ENCODE results near the gene KRT2. TPM values are rescaled to one million over a fixed set of nuclear protein-coding genes. Genes with fewer than 3 reads are reported as not detected.

KRT2 gene
- total and polyA plus RNA-seq, 5 donors from 2014 or later: 0.23 to 0.80 (median 0.34) TPM; not detected in 1

DNA sequence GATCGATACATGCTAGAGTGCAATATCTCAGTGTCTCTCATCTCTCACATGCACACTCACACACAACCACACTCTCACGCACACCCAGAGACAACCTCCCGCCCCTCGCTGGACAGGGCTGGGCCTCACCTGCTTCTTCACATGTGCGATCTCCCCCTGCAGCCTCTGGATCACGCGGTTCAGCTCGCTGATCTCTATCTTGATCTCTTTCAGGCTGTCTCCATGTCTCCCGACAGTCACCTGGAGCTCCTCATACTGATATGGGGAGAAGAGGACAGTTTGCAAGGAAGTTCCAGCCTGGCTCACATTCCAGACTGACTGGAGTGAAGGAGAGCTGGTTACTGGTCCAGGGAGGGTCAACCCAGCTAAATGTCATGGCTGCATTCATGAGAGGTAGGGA is 4.4 kb downstream of the KRT2 start:
- Histone ChIP-seq H3K9me3 (ENCODE audit: control insufficient read depth in 2 of 2, low read length in 2 of 2) (no peaks in the 10 kb centered on the region), H3K36me3 (ENCODE audit: control insufficient read depth, insufficient read depth, low read length) (no peaks in the 10 kb centered on the region), H3K4me1 (ENCODE audit: control insufficient read depth, insufficient read depth, low read length, poor library complexity, severe bottlenecking) (peaks cover 6% of the 10 kb centered on the region), H3K27me3 (ENCODE audit: control insufficient read depth, insufficient read depth, low read length) (no peaks in the 10 kb centered on the region), H3K4me3 (ENCODE audit: low read depth, low read length) (no peak overlapping the region), H3K27ac (ENCODE audit: insufficient read depth, low read length, poor library complexity, severe bottlenecking) (no peak overlapping the region)
- no peaks in the 10 kb centered on the region for H3K36me3 Mint-ChIP-seq
- H3K4me1 Mint-ChIP-seq: peaks cover 0 to 51% (median 9%) of the 10 kb centered on the region in 4 donors
- peaks cover 0 to 5% (median 0%) of the 10 kb centered on the region in 7 donors for H3K9me3 Mint-ChIP-seq
- no peak overlapping the region for H3K4me3 Mint-ChIP-seq
- H3K27me3 Mint-ChIP-seq: peaks cover 5% of the 10 kb centered on the region
- ATAC-seq (ENCODE audit: low read depth in 2 of 2) (no peak), DNase-seq (no peak)
- peak overlapping the region; percentile 54 to 88 (median 57) for H3K27ac Mint-ChIP-seq

DNA sequence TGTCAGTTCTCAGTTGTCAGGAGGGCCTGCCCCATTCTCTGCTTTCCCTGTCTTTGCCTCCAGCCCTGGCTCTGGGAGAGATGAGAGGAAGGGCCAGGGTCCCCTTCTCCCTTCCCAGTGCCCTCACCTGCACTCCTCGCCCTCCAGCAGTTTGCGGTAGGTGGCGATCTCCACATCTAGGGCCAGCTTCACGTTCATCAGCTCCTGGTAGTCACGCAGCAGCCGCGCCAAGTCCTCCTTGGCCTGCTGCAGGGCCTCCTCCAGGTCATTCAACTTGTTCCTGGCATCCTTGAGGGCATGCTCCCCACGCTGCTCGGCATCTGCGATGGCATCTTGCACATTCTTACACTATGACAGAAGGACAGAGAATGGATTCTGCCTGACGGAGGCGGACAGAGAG is 5.4 kb downstream of the KRT2 start:
- H3K4me3 Mint-ChIP-seq: peak overlapping the region in 2 of 4 donors; percentile 27 to 28
- H3K27ac ChIP-seq (ENCODE audit: insufficient read depth, low read length, poor library complexity, severe bottlenecking): peak overlapping the region; percentile 59

DNA sequence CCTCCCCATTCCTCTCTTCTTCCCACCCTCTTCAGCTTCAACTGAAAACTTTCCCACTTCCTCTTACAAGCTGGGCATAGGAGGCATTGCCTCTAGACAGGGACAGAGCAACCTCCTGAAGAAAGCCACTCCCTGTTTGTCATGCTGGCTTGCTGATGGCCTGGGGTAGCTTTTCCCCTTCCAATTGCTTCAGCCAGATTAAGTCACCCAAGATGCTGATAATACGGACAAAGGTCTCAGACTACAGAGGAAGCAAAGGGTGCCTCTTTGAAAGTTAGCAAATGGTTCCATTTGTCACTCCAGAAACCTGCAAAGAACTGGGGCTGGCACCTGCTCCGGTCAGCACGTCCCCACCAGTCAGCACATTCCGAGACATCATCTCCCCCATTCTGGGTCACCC is 6.0 kb downstream of the KRT2 start:
- peaks cover 0 to 63% (median 9%) of the 10 kb centered on the region in 4 donors for H3K4me1 Mint-ChIP-seq
- H3K4me3 Mint-ChIP-seq: peak overlapping the region in 2 of 4 donors; percentile 27 to 84
- peaks cover 5% of the 10 kb centered on the region for H3K27me3 Mint-ChIP-seq
- H3K27me3 ChIP-seq (ENCODE audit: control insufficient read depth, insufficient read depth, low read length): no peaks in the 10 kb centered on the region
- no peaks in the 10 kb centered on the region for H3K36me3 Mint-ChIP-seq
- no peaks in the 10 kb centered on the region for H3K36me3 ChIP-seq (ENCODE audit: control insufficient read depth, insufficient read depth, low read length)
- H3K4me1 ChIP-seq (ENCODE audit: control insufficient read depth, insufficient read depth, low read length, poor library complexity, severe bottlenecking): peaks cover 6% of the 10 kb centered on the region
- peaks cover 0 to 4% (median 0%) of the 10 kb centered on the region in 7 donors for H3K9me3 Mint-ChIP-seq
- no peak for ATAC-seq (ENCODE audit: low read depth in 2 of 2)
- no peak overlapping the region for H3K4me3 ChIP-seq (ENCODE audit: low read depth, low read length)
- DNase-seq: no peak
- peak overlapping the region; percentile 59 for H3K27ac ChIP-seq (ENCODE audit: insufficient read depth, low read length, poor library complexity, severe bottlenecking)
- peak overlapping the region; percentile 98 to 99 (median 99) for H3K27ac Mint-ChIP-seq
- no peaks in the 10 kb centered on the region for H3K9me3 ChIP-seq (ENCODE audit: control insufficient read depth in 2 of 2, low read length in 2 of 2)

More for the DNA sequence above, 5.4 kb downstream of the KRT2 start:
- Mint-ChIP-seq H3K4me1 (peaks cover 0 to 56% (median 9%) of the 10 kb centered on the region in 4 donors), H3K27ac (peak overlapping the region in 2 of 3 donors; percentile 99), H3K36me3 (no peaks in the 10 kb centered on the region), H3K27me3 (peaks cover 5% of the 10 kb centered on the region), H3K9me3 (peaks cover 0 to 4% (median 0%) of the 10 kb centered on the region in 7 donors)
- Histone ChIP-seq H3K4me3 (ENCODE audit: low read depth, low read length) (no peak overlapping the region), H3K27me3 (ENCODE audit: control insufficient read depth, insufficient read depth, low read length) (no peaks in the 10 kb centered on the region), H3K9me3 (ENCODE audit: control insufficient read depth in 2 of 2, low read length in 2 of 2) (no peaks in the 10 kb centered on the region), H3K4me1 (ENCODE audit: control insufficient read depth, insufficient read depth, low read length, poor library complexity, severe bottlenecking) (peaks cover 6% of the 10 kb centered on the region), H3K36me3 (ENCODE audit: control insufficient read depth, insufficient read depth, low read length) (no peaks in the 10 kb centered on the region)
- ATAC-seq (ENCODE audit: low read depth in 2 of 2) (no peak), DNase-seq (no peak)

DNA sequence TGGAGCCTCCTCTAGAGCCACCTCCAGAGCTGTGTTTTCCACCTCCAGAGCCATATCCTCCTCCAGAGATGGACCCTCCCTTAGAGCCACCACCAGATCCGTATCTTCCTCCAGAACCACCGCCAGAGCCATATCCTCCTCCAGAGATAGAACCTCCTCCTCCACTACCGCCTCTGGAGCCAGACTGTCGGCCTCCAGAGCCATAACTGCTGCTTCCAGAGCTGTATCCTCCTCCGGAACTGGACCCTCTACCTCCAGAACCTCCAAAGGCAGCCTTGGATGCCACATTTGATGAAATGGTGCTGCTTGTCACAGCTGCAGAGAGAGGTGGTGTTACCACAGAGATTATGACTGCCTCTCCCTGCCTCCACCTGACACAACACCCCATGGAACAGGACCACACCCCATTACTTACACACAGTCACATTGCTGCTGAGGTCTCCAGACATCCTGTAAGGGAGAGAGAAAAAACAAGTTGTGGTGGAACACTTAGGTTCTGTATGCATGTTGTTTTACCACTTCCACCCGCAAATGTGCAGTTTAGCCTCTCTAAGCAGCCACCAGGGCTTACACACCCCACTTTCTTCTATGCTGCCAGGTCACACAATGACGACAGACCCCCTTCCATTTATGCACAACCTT is 6.8 kb downstream of the KRT2 start:
- Mint-ChIP-seq H3K27ac (peak overlapping the region; percentile 98 to 99 (median 99)), H3K36me3 (no peaks in the 10 kb centered on the region)

DNA sequence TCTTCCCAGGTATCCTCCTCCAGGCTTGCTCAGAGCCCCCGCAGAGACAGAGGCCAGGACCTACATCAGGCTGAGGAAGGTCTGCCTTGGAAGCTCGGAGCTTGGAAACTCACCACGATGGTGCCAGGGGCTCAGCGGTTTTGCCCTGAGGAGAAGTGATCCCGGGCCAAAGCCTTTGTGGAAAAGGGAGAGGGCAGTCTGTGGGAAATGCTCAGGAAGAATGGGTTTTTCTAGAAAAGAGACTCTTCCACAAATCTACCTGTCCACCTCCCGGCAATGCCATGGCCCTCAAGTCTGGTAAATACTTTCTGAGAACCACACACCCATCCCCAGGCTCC is 8.0 kb downstream of the KRT2 start:
- Mint-ChIP-seq H3K4me3 (no peak overlapping the region), H3K27me3 (peaks cover 7% of the 10 kb centered on the region), H3K4me1 (peaks cover 0 to 60% (median 9%) of the 10 kb centered on the region in 4 donors), H3K36me3 (no peaks in the 10 kb centered on the region), H3K9me3 (peaks cover 0 to 4% (median 0%) of the 10 kb centered on the region in 7 donors), H3K27ac (peak overlapping the region; percentile 68 to 99 (median 99))
- H3K9me3 ChIP-seq (ENCODE audit: control insufficient read depth in 2 of 2, low read length in 2 of 2): no peaks in the 10 kb centered on the region
- no peak for DNase-seq
- no peak for ATAC-seq (ENCODE audit: low read depth in 2 of 2)
- no peaks in the 10 kb centered on the region for H3K36me3 ChIP-seq (ENCODE audit: control insufficient read depth, insufficient read depth, low read length)
- H3K4me3 ChIP-seq (ENCODE audit: low read depth, low read length): no peak overlapping the region
- peaks cover 5% of the 10 kb centered on the region for H3K27me3 ChIP-seq (ENCODE audit: control insufficient read depth, insufficient read depth, low read length)
- H3K27ac ChIP-seq (ENCODE audit: insufficient read depth, low read length, poor library complexity, severe bottlenecking): no peak overlapping the region
- peaks cover 6% of the 10 kb centered on the region for H3K4me1 ChIP-seq (ENCODE audit: control insufficient read depth, insufficient read depth, low read length, poor library complexity, severe bottlenecking)

More for the DNA sequence above, 6.8 kb downstream of the KRT2 start:
- Mint-ChIP-seq H3K27me3 (peaks cover 9% of the 10 kb centered on the region), H3K4me1 (peaks cover 0 to 63% (median 9%) of the 10 kb centered on the region in 4 donors), H3K4me3 (peak overlapping the region; percentile 59 to 84 (median 66)), H3K9me3 (peaks cover 0 to 4% (median 0%) of the 10 kb centered on the region in 7 donors)
- ATAC-seq (ENCODE audit: low read depth in 2 of 2): peak; percentile 86 to 92
- peak in 2 of 3 donors; percentile 78 to 86 for DNase-seq
- H3K4me1 ChIP-seq (ENCODE audit: control insufficient read depth, insufficient read depth, low read length, poor library complexity, severe bottlenecking): peaks cover 6% of the 10 kb centered on the region
- peak overlapping the region; percentile 36 for H3K27ac ChIP-seq (ENCODE audit: insufficient read depth, low read length, poor library complexity, severe bottlenecking)
- H3K4me3 ChIP-seq (ENCODE audit: low read depth, low read length): no peak overlapping the region
- H3K9me3 ChIP-seq (ENCODE audit: control insufficient read depth in 2 of 2, low read length in 2 of 2): no peaks in the 10 kb centered on the region
- no peaks in the 10 kb centered on the region for H3K36me3 ChIP-seq (ENCODE audit: control insufficient read depth, insufficient read depth, low read length)
- H3K27me3 ChIP-seq (ENCODE audit: control insufficient read depth, insufficient read depth, low read length): no peaks in the 10 kb centered on the region

DNA sequence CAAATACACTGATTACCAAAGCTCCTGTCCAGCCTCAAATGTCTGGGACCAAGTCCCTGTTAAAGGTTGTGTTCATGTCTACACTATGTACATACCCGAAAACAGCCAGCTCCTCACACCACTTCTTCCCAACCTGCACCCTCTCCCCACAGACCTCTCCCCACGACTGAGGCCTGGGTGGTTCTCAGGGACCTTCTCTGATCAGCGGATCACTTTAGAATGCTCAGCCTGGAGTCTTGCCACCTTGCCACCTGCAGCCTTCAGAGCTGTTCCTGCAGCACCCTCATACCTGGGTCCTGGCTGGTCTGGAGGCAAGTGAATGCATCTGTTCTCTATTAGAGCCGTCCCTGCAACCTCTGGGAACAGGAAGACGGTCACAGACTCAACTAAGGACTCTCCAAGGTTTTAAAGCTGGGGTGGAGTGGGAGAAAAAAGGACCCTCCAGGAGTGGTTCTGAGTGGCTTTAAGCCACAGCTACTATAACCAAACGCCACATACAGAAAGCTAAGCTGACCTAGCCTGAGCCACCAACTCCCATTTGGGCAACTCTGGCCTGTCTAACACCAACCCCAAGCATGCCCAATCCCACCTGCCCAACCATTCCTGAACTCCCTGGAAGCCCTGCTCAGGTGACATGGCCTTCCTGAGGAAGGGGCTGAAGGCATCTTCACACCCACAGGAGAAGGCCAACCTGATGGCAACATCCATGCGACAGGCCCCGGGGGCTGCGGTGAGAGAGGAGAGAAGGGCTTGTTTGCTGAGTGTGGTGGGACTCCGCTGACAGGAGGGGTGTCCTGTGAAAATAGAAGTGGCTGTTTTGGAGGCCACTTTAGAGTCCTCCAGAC is 8.6 kb downstream of the KRT2 start:
- DNase-seq: no peak
- H3K4me1 ChIP-seq (ENCODE audit: control insufficient read depth, insufficient read depth, low read length, poor library complexity, severe bottlenecking): peaks cover 6% of the 10 kb centered on the region
- peaks cover 0 to 4% (median 0%) of the 10 kb centered on the region in 7 donors for H3K9me3 Mint-ChIP-seq

DNA sequence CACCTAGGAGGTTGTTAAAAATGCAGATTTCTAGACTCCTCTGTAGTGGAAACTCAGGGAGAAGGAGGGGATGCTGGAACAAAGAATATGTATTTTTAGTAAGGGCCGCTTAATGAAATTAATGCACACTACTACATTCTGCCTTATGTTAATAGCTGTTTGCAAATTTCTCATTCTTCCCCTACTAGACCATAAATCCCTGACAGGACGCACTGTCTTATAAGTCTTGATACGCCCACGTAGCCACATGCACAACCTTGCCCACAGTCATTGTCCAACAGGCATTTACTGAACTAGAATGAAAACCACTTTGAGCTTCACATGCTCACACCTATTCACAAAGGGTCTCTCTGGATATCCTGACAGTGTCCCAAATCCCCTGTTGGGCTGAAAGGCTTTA is 10.5 kb downstream of the KRT2 start:
- peaks cover 0 to 40% (median 9%) of the 10 kb centered on the region in 4 donors for H3K4me1 Mint-ChIP-seq
- H3K36me3 Mint-ChIP-seq: no peaks in the 10 kb centered on the region
- Histone ChIP-seq H3K36me3 (ENCODE audit: control insufficient read depth, insufficient read depth, low read length) (no peaks in the 10 kb centered on the region), H3K27me3 (ENCODE audit: control insufficient read depth, insufficient read depth, low read length) (peaks cover 5% of the 10 kb centered on the region), H3K27ac (ENCODE audit: insufficient read depth, low read length, poor library complexity, severe bottlenecking) (no peak overlapping the region), H3K9me3 (ENCODE audit: control insufficient read depth in 2 of 2, low read length in 2 of 2) (no peaks in the 10 kb centered on the region), H3K4me3 (ENCODE audit: low read depth, low read length) (no peak overlapping the region), H3K4me1 (ENCODE audit: control insufficient read depth, insufficient read depth, low read length, poor library complexity, severe bottlenecking) (peaks cover 6% of the 10 kb centered on the region)
- H3K4me3 Mint-ChIP-seq: no peak overlapping the region
- H3K27ac Mint-ChIP-seq: peak overlapping the region in 2 of 3 donors; percentile 74 to 87
- peaks cover 9% of the 10 kb centered on the region for H3K27me3 Mint-ChIP-seq
- peaks cover 0 to 4% (median 0%) of the 10 kb centered on the region in 7 donors for H3K9me3 Mint-ChIP-seq
- ATAC-seq (ENCODE audit: low read depth in 2 of 2): no peak
- no peak for DNase-seq

More for the DNA sequence above, 8.6 kb downstream of the KRT2 start:
- Histone ChIP-seq H3K27me3 (ENCODE audit: control insufficient read depth, insufficient read depth, low read length) (peaks cover 5% of the 10 kb centered on the region), H3K36me3 (ENCODE audit: control insufficient read depth, insufficient read depth, low read length) (no peaks in the 10 kb centered on the region), H3K9me3 (ENCODE audit: control insufficient read depth in 2 of 2, low read length in 2 of 2) (no peaks in the 10 kb centered on the region), H3K27ac (ENCODE audit: insufficient read depth, low read length, poor library complexity, severe bottlenecking) (no peak overlapping the region), H3K4me3 (ENCODE audit: low read depth, low read length) (no peak overlapping the region)
- H3K27ac Mint-ChIP-seq: peak overlapping the region; percentile 80 to 89 (median 87)
- H3K4me3 Mint-ChIP-seq: no peak overlapping the region
- ATAC-seq (ENCODE audit: low read depth in 2 of 2): no peak
- H3K4me1 Mint-ChIP-seq: peaks cover 0 to 56% (median 9%) of the 10 kb centered on the region in 4 donors
- H3K27me3 Mint-ChIP-seq: peaks cover 5% of the 10 kb centered on the region
- no peaks in the 10 kb centered on the region for H3K36me3 Mint-ChIP-seq
